IPS-11a (cell line): Measurements from ENCODE around the gene FAM24B.

Experiments
- H3K4me3 ChIP-seq: one replicate; pipeline ENCODE4 v1.5.1; 2013; ENCODE audit warnings: low read depth, low read length, control low read depth

Gene FAM24B

DNA sequence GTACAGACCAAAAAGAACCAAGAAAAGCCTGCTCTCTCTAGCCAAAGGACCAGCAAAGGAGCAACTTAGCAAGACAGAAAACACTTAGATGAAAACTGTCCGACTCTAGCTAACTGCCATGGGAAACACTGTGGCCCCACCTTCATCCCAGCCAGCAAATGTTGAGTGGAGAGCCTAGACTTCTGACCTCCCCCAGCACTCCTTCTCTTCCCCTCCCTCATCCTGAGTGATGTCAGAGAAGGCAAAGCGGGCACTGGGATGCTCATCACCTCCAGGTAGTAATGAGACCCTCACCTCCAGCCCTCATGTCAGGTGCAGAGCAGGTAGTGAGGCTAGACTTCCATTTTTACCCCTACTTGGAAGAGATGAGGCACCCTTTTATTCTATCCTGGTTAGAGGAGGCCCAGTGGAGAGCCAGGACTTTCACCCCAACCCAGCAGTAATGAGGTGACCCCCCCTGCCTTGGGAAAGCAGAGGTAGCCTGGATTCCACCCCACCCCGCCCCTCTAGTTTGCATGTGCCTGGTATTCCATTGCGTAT is 50.6 kb downstream of the FAM24B start:
- H3K4me3 ChIP-seq, result no peak overlapping the region

DNA sequence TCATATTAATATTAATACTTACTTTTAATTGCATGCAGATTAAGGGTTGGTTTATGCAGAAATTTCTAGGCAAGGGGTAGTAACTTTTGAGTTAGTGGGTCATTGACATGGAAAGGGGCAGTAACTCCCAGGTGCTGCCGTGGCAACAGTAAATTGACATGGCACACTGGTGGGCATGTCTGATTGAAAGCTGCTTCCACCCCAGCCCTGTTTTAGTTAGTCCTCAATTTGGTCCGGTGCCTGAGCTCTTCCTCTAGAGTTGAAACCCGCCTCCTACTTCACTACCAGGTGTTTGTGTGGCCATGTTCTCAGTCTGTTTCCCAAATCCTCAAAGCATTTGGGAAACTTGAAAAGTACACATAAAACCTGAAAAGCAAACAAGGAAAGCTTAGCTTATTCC is 52.1 kb downstream of the FAM24B start:
- H3K4me3 ChIP-seq, result no peak overlapping the region

DNA sequence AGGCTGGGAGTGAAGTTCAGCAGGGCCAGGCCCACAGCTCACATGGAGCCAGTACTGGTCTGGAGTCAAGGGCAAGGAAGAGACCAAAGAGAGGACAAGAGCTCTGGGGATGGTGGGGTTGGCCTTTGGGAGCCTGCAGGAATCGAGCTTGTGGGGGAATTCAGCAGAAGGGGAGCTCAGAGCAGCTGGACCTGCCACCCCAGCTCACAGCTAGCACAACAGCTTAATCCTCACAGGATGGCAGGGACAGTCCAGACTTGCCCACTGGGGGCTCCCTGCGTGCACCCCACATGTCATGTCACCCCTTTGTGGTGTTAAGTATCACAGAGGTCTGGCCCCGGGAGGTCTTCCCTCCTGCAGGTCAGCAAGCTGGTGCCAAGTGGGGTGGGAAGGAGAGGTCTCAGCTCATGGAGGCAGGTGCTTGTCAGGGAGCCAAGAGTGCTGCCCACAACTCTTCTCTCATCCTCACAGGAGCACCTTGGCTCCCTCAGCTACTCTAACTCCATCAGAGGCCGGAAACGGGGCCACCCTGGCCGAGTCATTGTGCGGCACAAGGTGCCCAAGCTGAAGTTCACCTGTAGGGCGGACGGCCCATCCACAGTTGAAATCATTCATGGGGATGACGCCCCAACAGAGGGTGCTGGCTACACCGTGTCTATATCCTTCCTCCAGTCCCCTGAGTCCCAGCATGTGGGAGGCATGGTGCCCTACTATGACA is 56.2 kb downstream of the FAM24B start:
- no peak overlapping the region for H3K4me3 ChIP-seq

DNA sequence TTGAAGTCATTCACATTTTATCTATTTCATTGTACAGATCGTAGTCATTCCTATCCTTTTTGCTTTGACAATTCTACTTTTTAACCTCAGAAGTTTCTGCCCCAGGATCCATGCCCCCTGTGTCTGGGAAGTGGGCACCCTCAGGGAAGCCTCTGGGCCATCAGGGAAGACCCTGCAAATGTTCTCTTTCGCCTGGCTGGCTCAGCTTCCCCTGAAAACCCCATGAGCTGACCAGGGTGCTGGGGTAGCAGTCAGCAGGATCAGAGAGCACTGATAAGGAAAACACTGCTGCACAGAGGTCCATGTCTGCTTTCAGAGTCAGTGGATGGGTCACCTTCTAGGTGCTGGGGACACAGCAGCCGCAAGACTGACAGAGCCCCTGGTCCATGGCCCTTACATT is 57.6 kb downstream of the FAM24B start:
- H3K4me3 ChIP-seq, result no peak overlapping the region

DNA sequence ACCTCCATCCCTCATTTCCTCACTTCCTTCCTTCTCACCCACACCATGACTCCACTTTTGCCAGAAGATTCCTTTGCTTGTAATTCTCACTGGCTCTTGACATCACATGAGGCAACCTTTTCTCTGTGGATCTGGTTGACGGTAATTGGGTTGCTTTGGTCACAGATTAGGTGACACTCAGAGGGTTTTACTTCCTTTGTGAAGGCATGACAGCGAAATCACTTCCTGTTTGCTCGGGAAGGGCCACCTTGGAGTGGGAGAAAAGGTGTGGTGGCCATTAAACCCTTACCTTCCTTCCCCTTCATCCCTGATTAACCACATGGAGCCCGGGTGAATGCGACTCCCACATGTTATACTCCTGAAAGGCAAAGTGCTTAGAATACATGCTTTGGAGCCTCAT is 63.9 kb downstream of the FAM24B start:
- H3K4me3 ChIP-seq, result no peak overlapping the region

DNA sequence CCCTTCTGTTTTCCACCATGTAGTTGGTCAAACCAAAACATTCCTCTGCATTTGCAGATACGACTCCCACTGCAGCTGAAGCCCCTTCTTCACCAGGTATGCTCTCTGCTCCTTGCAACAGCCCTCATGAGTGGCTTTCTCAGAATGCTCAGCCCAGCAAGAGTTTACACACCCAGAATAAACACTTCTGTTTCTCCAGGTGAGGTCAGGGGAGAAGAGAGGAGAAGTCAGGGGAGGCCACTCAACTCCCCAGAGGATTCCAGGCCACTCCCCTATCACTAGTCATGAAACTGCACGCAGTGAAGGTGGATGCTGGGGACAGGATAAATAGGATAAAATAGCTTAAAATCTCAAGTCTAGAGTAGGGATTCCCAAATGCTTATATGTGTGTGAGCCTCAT is 64.9 kb downstream of the FAM24B start:
- no peak overlapping the region for H3K4me3 ChIP-seq

DNA sequence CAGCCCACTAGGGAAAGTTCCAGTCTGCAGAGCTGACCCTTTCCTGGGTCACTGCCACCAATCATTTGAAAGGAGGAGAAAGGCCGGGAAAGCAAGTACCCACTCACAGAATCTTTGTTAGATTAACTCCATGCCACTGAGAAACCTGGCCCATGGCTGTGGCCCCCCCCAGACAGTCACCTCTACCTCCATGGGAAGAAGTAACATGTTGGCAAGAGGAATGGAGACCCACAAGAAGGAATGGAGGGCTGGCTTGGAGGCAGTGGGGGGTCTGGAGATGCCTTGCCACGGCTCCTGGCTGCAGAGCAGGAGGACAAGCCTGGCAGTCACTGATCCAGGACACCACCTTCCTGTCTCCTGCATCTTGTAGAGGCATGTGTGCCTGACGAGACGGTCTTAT is 66.6 kb downstream of the FAM24B start:
- H3K4me3 ChIP-seq, result no peak overlapping the region

DNA sequence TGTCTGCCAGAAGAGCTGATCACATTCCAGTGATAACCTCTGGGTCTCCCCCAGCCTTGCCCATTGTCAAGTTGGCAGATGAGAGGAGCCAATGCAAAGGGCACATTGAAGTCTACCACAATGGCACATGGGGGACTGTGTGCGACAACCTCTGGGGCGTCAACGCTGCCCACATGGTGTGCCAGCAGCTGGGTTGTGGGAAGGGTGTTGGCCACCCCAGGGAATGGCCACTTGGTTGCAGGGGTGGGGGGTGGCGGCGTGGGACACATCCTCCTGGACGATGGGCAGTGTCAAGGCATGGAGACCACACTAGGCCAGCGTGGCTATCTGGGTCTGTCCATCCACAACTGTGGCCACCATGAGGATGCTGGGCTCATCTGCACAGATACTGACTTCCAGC is 77.1 kb downstream of the FAM24B start:
- no peak overlapping the region for H3K4me3 ChIP-seq
